Measurements from ENCODE around the gene DNAL1.

Gene DNAL1

DNA sequence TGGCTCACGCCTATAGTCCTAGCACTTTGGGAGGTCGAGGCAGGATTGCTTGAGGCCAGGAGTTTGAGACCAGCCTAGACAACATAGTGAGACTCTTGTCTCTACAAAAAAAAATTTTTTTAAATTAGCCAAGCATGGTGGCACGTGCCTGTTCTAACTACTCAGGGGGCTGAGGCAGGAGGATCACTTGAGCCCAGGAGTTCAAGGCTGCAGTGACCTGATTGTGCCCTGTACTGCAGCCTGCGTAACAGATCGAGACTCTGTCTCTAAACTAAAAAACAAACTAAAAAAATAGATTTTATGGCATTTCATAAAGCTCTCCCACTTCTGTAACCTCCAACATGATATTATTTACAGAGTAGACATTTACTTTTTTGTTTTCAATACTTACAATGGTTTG, 39.8 kb downstream of the DNAL1 start:
- no peaks in the 10 kb centered on the region for H3K79me2 ChIP-seq (ENCODE audit: insufficient read depth, low read length)
- H3K9me3 ChIP-seq (ENCODE audit: low read length), result no peaks in the 10 kb centered on the region
- no peaks in the 10 kb centered on the region for H3F3A ChIP-seq (ENCODE audit: insufficient read depth, low read length)
- H3K4me1 ChIP-seq (ENCODE audit: insufficient read depth, low read length, severe bottlenecking), result no peaks in the 10 kb centered on the region
- H3K9me2 ChIP-seq (ENCODE audit: low read depth, low read length), result no peaks in the 10 kb centered on the region
- no peak overlapping the region for H3K27ac ChIP-seq (ENCODE audit: low read depth, low read length, poor library complexity, severe bottlenecking)
- H3K27me3 ChIP-seq (ENCODE audit: insufficient read depth, low read length), result no peaks in the 10 kb centered on the region
- H3K4me2 ChIP-seq (ENCODE audit: low read length), result no peak overlapping the region
- no peak overlapping the region for H3K4me3 ChIP-seq (ENCODE audit: low read depth, low read length, poor library complexity, severe bottlenecking)
- no peaks in the 10 kb centered on the region for H4K20me1 ChIP-seq (ENCODE audit: insufficient read depth, low read length)
- H3K36me3 ChIP-seq (ENCODE audit: insufficient read depth, low read length), result no peaks in the 10 kb centered on the region
- H2AFZ ChIP-seq (ENCODE audit: low read length), result no peak overlapping the region
- H3K9ac ChIP-seq (ENCODE audit: low read length), result no peak overlapping the region
- TF ChIP-seq CTCF (IDR thresholded peaks at IDR 0.05; ENCODE audit: low read length), result no peak
- no peak for TF ChIP-seq EZH2 (IDR thresholded peaks at IDR 0.05; ENCODE audit: borderline replicate concordance, low read length)

GRCh38 chr14:73685328-73685727, 40.5 kb downstream of the DNAL1 start:
- H4K20me1 ChIP-seq (ENCODE audit: insufficient read depth, low read length), result no peaks in the 10 kb centered on the region
- H3K9me3 ChIP-seq (ENCODE audit: low read length), result no peaks in the 10 kb centered on the region
- H3K9ac ChIP-seq (ENCODE audit: low read length), result no peak overlapping the region
- H3K4me2 ChIP-seq (ENCODE audit: low read length), result no peak overlapping the region
- no peaks in the 10 kb centered on the region for H3K27me3 ChIP-seq (ENCODE audit: insufficient read depth, low read length)
- H3K79me2 ChIP-seq (ENCODE audit: insufficient read depth, low read length), result no peaks in the 10 kb centered on the region
- no peak overlapping the region for H3K4me3 ChIP-seq (ENCODE audit: low read depth, low read length, poor library complexity, severe bottlenecking)
- H3K36me3 ChIP-seq (ENCODE audit: insufficient read depth, low read length), result no peaks in the 10 kb centered on the region
- no peaks in the 10 kb centered on the region for H3K4me1 ChIP-seq (ENCODE audit: insufficient read depth, low read length, severe bottlenecking)
- no peak overlapping the region for H2AFZ ChIP-seq (ENCODE audit: low read length)
- no peaks in the 10 kb centered on the region for H3K9me2 ChIP-seq (ENCODE audit: low read depth, low read length)
- no peak overlapping the region for H3K27ac ChIP-seq (ENCODE audit: low read depth, low read length, poor library complexity, severe bottlenecking)
- H3F3A ChIP-seq (ENCODE audit: insufficient read depth, low read length), result no peaks in the 10 kb centered on the region
- TF ChIP-seq CTCF (IDR thresholded peaks at IDR 0.05; ENCODE audit: low read length) (no peak), EZH2 (IDR thresholded peaks at IDR 0.05; ENCODE audit: borderline replicate concordance, low read length) (no peak)

- no peaks in the 10 kb centered on the region; the same call in 1 of the 2 replicates for H3K36me3 ChIP-seq (ENCODE audit: insufficient read depth, low read length)
- H3K9me2 ChIP-seq (ENCODE audit: low read depth, low read length), result no peaks in the 10 kb centered on the region
- no peaks in the 10 kb centered on the region for H4K20me1 ChIP-seq (ENCODE audit: insufficient read depth, low read length)
- H3K9me3 ChIP-seq (ENCODE audit: low read length), result no peaks in the 10 kb centered on the region
- H3K4me1 ChIP-seq (ENCODE audit: insufficient read depth, low read length, severe bottlenecking), result no peaks in the 10 kb centered on the region
- H3K27ac ChIP-seq (ENCODE audit: low read depth, low read length, poor library complexity, severe bottlenecking), result no peak overlapping the region
- H3K27me3 ChIP-seq (ENCODE audit: insufficient read depth, low read length), result no peaks in the 10 kb centered on the region
- no peaks in the 10 kb centered on the region for H3F3A ChIP-seq (ENCODE audit: insufficient read depth, low read length)
- no peak overlapping the region for H3K9ac ChIP-seq (ENCODE audit: low read length)
- TF ChIP-seq CTCF (IDR thresholded peaks at IDR 0.05; ENCODE audit: low read length) (no peak), EZH2 (IDR thresholded peaks at IDR 0.05; ENCODE audit: borderline replicate concordance, low read length) (no peak)
- no peak overlapping the region for H3K4me2 ChIP-seq (ENCODE audit: low read length)
- no peak overlapping the region for H2AFZ ChIP-seq (ENCODE audit: low read length)
- H3K4me3 ChIP-seq (ENCODE audit: low read depth, low read length, poor library complexity, severe bottlenecking), result no peak overlapping the region
- no peaks in the 10 kb centered on the region for H3K79me2 ChIP-seq (ENCODE audit: insufficient read depth, low read length)
Observed at GRCh38 chr14:73686901-73687300, 42.1 kb downstream of the DNAL1 start.
